Embryonic facial prominence (tissue), 1 donor: ENCODE data around the gene CHCHD4.

Source experiments
- DNase-seq: peaks from one replicate; pipeline ENCODE4 v3.0.0-alpha.2; 2016; ENCODE audit errors: extremely low spot score

Gene CHCHD4

GRCh38 chr3:14150078-14150477, 25.4 kb upstream of the CHCHD4 start:
- DNase-seq, result no peak

GRCh38 chr3:14148041-14148985, 23.6 kb upstream of the CHCHD4 start:
- no peak for DNase-seq

- no peak for DNase-seq
These were observed 22.9 kb upstream of the CHCHD4 start for GRCh38 chr3:14147617-14148016.

- DNase-seq, result no peak
These were observed 22.4 kb upstream of the CHCHD4 start for GRCh38 chr3:14147066-14147435.

- no peak for DNase-seq
These were observed 21.9 kb upstream of the CHCHD4 start for GRCh38 chr3:14146381-14147065.

- no peak for DNase-seq
These were observed 21.2 kb upstream of the CHCHD4 start for GRCh38 chr3:14145670-14146380.

GRCh38 chr3:14145236-14145635, 20.6 kb upstream of the CHCHD4 start:
- DNase-seq, result no peak

- DNase-seq, result peak; percentile 83
These were observed 19.9 kb upstream of the CHCHD4 start for GRCh38 chr3:14144423-14145075.

GRCh38 chr3:14143271-14144225, 18.9 kb upstream of the CHCHD4 start:
- DNase-seq, result no peak

- DNase-seq, result no peak
These were observed 18.0 kb upstream of the CHCHD4 start for GRCh38 chr3:14142567-14143270.

- DNase-seq, result no peak
These were observed 17.1 kb upstream of the CHCHD4 start for GRCh38 chr3:14141602-14142341.

- DNase-seq, result no peak
These were observed 16.5 kb upstream of the CHCHD4 start for GRCh38 chr3:14141144-14141543.

- DNase-seq, result no peak
These were observed 16.0 kb upstream of the CHCHD4 start for GRCh38 chr3:14140668-14141067.

GRCh38 chr3:14139771-14140170, 15.1 kb upstream of the CHCHD4 start:
- DNase-seq, result no peak

- no peak for DNase-seq
These were observed 14.4 kb upstream of the CHCHD4 start for GRCh38 chr3:14138878-14139655.

GRCh38 chr3:14138109-14138877, 13.6 kb upstream of the CHCHD4 start:
- DNase-seq, result no peak

- DNase-seq, result no peak
These were observed 12.8 kb upstream of the CHCHD4 start for GRCh38 chr3:14137445-14137844.

GRCh38 chr3:14137004-14137403, 12.3 kb upstream of the CHCHD4 start:
- no peak for DNase-seq
